ENCODE results near the gene ZMYM2. TPM values are rescaled to one million over a fixed set of nuclear protein-coding genes. Genes with fewer than 3 reads are reported as not detected.

ZMYM2 gene
- 35.1 and 42.7 TPM in 2 replicates for total RNA-seq (ENCODE audit: low replicate concordance)

DNA sequence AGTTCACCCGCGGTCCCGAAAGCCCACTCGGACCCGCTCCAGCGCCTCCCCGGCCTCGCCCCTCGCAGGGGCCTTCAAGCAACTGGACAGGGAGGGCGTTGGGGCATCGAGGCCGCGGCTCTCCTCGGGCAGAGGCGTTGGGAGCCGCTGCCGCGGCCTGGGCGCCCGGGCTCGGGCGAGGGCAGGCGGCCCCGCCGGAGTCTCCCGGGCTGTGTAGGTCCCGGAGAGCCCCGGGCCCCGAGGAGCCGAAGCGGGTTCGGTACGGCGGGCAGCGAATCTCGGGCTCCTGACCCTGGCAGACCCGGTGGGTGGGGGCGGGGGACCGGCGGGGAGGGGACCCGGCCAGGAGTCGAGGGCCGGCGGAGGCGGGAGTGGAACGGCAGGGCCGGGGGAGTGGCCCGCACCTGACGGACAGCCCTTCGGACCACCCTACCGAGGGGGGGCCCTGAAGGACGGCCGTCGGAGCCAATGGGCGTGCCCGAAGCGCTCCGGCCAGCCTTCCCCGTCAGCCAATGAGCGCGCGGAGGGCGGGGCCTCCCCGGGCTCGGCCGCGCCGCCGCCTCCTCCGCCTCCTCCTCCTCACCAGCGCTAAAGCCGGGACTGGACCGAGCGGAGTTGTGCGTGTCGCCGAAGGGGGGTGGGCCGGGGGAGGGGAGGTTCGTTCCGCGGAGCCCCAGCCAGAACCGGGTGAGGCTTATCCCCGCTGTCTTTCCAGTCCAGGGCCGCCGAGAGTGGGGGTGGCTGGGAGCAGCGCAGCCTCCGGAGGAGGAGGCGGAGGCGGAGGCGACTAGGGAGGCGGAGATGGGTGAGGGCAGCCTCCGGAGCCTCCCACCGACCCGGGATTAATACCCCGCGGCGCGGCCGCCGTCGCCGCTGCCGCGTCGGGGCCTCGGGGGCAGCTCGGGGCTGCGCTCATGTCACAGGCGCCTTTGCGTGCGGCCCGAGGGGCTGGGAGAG is at the start of gene ZMYM2:
Gene ZMYM2, plus strand, starts transcription at position 573 of the 957 bp plus-strand sequence. CDS start 34,346 bp downstream, outside the sequence.

Other genes with a start within 250 kb of the ZMYM2 start
- gene PSPC1, start 175.8 kb upstream of the ZMYM2 start, total RNA-seq (ENCODE audit: low replicate concordance): 22.0 and 41.5 TPM in 2 replicates
- 8.4 and 9.8 TPM in 2 replicates for gene ZMYM5, start 95.1 kb upstream of the ZMYM2 start, total RNA-seq (ENCODE audit: low replicate concordance)
- gene GJA3, start 202.3 kb downstream of the ZMYM2 start, total RNA-seq (ENCODE audit: low replicate concordance): 0.23 and 0.60 TPM in 2 replicates
- 0.82 TPM in 1 of 2 replicates, not detected in the other for gene GJB2, start 234.2 kb downstream of the ZMYM2 start, total RNA-seq (ENCODE audit: low replicate concordance)